Measurements from ENCODE around the gene SCRN2.

SCRN2 gene

GRCh38 chr17:47840742-47841487 lies at the start of gene SCRN2:
Gene SCRN2 (minus strand): TSS chr17:47841273. CDS start chr17:47840843, 430 bp downstream.
- peak; percentile 91 for DNase-seq

DNA sequence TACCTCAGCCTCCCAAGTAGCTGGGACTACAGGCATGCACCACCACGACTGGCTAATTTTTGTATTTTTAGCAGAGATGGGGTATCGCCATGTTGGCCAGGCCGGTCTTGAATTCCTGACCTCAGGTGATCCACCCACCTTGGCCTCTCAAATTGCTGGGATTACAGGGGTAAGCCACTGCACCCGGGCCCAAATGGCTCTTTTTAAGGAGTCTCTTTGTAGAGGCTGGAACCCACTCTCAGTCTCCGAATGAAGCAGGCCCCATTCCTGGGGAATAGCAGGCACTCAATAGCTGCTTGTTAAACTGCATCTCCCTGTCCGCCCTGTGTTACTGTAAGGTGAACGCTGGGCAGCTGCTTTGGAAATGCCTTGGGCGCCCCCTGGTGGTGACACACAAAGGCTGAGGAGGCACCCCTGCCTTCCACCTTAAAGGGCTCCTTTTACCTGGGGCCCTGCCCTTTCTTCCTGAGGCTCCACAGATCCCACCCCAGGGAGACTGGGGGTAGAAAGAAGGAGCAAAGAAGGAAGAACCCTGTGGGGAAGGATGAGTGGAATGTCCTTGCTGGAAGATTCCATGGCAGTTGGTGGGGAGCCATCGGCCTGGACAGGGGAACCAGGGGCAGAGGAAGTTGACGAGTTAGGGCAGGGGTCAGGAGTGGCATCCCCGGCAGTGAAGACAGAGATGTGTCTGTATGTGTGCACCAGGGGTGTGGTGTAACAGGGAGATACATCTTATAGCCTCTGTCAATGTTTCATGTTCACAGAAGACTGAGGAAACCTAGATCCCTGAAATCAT lies 48.9 kb upstream of the SCRN2 start:
- peak; percentile 86 for DNase-seq

DNA sequence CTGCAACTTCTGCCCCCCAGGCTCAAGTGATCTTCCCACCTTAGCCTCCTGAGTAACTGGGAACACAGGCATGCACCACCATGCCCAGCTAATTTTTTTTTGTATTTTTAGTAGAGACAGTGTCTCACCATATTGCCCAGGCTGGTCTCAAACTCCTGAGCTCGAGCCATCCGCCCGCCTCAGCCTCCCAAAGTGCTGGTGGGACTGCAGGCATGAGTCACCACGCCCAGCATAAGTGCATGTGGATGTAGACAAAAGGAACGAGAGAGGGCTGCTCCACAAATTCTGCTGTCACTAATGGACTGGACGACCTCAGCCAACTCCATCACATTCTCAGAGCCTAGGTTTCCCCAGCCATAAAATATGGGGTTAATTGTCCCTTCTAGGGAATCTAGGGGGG lies 47.2 kb upstream of the SCRN2 start:
- DNase-seq, result no peak

DNA sequence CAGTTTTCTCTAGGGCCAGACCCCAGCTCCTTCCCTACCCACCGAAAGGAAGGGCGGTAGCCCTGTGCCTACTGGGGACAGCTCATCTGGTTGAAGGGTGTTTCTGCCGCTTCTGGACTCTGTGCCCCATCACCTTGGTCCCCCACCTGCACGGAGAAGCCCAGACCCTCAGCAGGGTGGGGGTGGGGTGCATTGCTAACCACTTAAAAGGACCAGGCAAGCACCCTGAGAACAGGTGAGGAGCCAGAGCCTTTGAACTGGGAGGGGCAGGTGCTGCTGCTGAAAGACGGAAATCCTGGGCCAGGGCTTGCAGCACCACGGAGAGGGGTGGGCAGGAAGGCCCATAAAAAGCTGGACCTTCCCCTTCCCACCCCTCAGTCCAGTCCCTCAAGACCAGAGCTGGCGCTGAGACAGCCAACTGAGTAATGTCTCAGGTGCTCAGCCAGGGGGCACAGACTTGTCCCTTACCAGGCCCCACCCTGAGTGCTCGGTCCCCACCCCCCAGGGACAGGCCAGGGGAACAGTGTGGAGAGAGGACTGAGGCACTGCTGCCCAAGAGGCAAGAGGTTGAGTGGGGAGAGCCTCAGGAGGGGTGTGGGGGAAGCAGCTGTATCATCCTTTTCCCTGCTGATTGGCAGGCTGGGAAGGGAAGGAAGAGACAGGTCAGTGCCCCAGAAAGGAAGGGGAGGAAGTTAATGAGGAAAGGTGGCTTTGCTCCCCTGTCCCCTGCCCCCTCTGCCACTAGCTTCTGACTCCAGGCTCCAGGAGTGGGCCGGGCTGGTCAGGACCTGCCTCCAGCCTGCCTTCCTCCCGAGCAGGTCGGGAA lies 44.0 kb upstream of the SCRN2 start:
- DNase-seq, result peak; percentile 13

DNA sequence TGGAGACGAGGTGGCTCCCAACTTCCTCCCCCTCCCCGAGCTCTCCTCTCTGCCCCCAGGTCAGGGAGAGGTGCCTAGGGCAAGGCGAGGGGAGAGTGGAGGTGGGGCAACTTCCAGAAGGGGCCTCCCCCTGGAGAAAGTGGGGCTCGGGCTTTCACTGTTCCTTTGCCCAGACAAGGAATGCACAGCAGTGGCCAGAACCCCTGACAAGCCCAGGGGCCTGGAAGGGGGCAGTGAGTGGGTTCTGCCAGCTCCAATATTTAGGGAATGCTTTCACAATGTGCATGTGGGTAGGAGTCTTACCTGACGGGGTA lies 43.3 kb upstream of the SCRN2 start:
- DNase-seq, result no peak

- DNase-seq, result no peak
These were observed 42.7 kb upstream of the SCRN2 start for GRCh38 chr17:47883589-47884426.

GRCh38 chr17:47882695-47883588 lies 41.9 kb upstream of the SCRN2 start:
- DNase-seq, result no peak

DNA sequence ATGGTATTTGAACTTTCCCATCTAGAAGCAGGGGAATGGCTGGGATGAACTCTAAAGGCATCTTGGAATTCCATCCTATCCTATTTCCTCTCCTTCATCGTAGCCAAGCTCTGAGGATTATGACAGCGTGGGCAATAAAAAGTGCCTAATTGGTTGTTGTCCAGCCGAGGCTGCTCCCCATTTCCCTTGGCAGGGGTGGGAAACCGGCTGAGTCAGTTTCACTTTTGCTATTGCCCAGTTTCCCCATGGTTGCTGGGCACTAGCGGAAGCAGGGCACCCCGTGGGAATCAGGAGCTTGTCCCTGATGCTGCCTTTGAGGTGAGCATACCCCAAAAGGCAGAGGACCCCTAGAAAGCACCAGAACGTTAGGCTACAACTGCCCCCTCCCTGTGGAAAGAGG lies 41.2 kb upstream of the SCRN2 start:
- no peak for DNase-seq

GRCh38 chr17:47879776-47880454 lies 38.8 kb upstream of the SCRN2 start:
- DNase-seq, result no peak

GRCh38 chr17:47879028-47879585 lies 38.0 kb upstream of the SCRN2 start:
- DNase-seq, result no peak

DNA sequence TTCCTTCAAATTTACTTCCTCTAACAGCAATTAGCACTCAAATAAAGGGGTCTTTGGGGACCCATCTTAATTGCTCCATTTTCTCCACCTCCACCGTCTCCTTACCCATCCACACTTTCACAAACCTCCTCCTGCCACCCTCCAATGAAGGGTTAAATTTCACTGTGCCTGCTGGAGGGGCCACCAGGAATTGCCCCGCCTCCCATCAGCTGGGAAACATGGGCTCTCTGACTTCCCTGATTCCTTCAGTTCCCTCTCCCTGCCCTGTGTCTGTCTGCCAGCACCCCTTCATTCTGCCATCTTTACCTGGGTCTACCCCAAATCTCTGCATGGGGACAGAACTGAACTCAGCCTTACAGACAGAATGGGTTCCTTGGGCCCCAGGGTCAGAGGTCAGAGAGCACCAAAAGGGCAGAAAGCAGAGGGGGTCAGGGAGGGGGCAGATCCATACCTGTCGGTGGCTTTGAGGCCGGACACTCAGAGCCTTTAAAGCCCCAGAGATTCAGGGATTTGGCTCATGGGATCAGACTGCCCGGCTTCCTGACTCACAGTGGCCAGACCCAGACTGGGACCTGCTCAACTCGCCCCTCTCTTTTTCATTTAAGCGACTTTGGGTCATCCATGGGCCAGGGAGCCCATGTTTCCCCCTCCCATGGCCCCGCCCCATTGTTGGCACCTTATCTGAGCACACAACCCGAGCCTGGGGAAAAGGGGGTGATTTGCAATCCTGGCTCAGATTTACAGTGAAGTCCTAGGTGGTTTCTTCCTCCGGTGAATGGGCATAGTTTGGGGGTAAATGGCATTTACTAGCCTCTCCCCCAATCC lies 37.3 kb upstream of the SCRN2 start:
- DNase-seq, result no peak

- no peak for DNase-seq
These were observed 36.4 kb upstream of the SCRN2 start for GRCh38 chr17:47877368-47878034.

DNA sequence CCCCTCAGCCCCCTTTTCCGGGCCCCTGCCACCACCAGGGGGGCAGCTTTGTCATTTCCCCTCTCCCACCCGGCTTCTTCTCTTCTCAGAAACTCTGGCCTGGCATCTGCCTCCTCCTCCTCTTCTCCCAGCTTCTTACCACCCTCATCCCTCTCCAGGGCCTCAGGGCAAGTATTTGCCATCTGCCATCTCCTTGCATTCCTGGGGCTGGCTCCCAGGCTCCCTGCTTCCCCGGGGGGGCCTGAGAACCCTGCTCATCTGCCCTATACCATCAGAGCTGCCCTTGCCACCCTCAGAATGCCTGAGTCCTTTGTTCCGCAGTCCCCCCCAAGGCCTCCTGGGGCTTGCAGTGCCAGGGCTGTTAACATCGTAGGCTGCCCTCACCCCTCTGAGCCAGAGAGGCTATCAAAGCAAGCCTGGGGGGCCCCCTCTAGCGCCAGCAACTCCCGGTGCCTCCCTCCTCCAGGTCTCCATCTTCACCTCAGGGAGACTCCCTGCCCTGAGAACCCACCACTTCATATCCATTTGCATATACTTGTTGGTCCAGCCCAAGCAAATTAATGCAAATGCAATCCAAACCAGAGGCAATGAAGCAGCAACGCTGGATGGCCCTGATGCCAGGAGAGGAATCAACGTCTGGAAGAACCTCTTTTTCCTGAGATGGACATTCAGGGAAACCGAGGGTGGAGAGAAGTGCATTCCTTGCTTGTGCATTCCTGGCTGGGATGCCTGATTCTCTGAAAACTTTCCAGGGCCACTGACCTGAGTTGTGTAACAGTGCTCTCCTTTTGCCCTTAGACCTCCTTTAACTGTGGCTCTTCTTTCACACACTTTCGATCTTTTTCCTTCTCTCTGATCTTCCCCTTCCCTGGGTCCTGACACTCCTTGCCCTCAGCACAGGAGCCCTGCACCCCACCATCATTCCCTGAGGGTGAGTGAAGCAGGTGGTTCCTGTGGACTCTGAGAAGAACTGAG lies 34.2 kb upstream of the SCRN2 start:
- DNase-seq, result no peak

DNA sequence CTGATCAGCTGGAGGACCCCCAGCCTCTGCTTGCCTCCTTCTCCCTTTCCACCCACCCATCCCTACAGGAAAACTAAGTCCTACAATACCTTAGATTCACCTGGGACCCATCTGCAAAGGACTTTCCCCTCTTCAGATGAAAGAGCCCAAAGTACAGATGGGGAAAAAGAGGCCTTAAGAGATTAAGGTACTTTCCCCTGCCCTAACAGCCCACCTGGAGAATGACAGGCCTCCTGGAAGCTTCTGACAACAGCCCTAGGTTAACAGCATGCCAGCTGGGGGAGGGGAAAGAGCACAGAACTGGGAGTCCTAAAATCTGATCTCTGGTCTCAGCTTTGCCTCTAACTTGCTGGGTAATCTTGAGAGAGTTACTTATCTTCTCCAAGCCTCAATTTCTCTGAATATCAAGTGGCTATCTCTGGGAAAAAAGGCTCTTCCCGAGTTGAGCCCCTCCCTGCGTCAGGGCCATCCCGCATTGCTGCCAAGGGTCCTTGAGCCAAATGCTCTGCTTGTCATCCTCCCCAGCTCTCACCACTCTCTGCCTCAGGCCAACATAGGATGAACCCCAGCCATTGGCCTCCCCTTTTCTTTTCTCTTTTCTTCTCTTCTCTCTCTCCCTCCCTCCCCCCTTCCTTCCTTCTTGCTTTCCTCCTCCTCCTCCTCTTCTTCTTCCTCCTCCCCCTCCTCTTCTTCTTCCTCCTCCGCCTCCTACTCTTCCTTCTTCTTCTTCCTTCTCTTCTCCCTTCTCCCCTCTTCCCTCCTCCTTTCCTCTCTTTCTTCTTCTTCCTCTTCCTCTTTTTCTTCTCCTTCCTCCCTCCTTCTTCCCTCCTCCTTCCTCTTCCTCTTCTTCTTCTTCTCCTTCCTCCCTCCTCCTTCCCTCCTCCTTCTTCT lies 32.4 kb upstream of the SCRN2 start:
- DNase-seq, result no peak

GRCh38 chr17:47872651-47873161 lies 31.6 kb upstream of the SCRN2 start:
- no peak for DNase-seq

DNA sequence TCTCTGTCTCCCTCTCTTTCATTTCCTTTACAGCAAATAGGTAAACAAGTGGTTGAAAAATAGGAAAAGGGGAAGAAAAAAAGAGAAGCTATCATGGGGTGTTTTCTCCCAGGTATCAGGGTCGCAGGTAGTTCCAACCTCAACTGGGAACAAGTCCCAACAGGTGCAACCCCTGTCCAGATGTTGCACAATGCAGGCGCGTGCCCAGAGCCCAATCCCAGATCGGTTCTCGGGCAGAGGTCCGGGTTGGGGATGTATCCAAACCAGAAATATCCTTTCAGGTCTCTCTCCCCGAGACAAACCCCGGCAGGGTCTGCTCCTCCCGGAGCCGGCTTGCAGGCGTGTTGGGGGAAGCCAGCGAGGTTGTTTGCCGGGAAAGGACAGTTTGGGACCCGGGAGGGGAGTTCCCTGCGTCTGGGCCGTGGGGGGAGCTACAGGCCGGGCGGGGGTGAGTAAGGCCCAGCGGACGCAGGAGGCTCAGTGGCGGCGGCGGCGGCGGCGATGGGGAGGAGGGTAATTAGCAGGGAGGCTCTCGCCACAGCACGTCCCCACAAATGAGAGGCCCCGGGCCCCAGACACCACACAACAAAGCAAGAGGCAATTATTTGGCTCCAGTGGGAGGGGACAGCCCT lies 31.1 kb upstream of the SCRN2 start:
- DNase-seq, result no peak

Measured in NCI-H510A (cell line).